GM19467 (cell line): ENCODE data around the gene GREB1.

Source experiments
- ATAC-seq: cut with Tn5 transposase; IDR thresholded peaks from one replicate; pipeline ENCODE4 v1.9.1; 2021; ENCODE audit warnings: mild to moderate bottlenecking, moderate library complexity; ENCODE audit not compliant: unreplicated experiment

GREB1 gene

DNA sequence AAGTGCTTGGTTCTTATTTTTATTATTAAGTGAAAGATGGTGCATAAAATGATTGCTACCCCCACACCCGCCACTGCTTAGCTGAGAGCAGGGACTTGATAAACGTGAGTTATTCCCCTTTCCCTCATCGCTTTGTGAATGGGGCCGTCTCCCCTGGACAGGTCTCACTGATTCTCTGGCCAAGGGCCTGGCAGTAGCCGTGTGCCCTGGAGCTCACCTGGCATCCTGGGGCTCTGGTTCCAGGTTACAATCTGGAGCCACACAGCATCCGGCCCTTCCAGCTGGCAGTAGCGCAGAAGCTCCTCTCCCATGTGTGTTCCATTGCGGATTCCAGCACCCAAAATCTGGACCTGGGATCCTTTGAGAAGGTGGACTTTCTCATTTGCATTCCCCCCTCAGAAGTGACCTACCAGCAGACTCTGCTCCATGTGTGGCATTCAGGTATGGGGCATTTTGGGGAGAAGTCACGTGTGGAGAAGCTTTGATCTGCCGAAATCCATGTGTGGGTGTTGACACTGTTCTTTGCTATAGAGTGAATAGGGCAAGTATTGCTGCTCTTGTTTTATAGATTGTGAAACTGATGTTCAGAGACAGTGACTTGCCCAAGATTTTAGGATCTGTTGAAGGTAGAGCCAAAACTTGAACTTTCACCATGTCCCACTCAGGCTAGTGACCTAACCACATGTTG, 63.8 kb downstream of the GREB1 start:
- no peak for ATAC-seq

DNA sequence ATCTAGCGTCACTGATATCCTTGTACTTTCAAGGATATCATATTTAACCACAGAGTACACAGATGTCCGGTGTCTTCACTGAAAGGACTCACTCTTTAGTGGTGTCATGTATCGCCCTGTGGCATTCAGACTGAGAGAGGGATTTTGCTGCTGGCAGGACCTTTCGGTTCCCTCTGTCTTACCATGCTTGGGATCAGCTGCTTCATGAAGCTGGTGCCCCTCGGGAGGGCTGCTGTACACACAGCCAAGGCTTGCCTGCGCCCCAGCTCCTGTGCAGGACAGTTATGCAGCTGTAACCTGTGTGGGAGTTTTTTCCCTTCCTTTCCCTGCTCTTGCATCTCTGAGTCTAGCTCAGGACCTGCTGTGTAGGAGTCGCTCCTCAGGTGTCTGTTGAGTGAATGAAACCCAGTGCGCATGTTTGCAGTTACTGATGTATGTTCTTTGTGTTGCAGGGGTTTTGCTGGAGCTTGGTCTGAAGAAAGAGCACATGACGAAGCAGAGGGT, 64.4 kb downstream of the GREB1 start:
- ATAC-seq: no peak

DNA sequence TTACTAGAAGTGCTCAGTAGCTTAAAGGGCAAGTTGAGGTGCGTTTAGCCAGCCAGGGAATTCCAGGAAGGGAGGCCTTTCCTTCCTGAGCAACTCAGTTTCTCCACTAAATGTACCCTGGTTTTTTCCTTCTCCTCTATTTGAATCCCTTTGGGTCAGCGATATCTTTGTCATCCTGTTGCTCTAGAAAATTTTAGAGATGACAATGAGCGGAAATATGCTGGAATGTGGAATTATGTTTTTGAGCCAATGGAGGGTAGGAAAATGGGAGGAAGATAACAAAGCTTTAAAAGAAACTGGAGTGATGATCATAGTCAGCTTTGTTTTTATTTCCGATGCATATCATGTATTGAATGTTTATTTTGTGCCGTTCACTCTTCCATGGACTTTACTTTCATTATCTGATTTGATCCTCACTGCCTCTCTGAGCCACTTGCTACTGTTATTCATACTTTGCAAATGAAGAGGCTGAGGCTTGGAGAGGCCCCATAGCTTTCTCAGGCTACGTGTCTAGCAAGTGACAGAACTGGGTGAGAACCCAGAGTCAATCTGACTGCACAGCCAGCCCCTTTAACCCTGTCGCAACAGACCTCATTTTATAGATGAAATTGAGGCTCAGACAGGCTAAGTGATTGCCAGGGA, 68.8 kb downstream of the GREB1 start:
- ATAC-seq: no peak

DNA sequence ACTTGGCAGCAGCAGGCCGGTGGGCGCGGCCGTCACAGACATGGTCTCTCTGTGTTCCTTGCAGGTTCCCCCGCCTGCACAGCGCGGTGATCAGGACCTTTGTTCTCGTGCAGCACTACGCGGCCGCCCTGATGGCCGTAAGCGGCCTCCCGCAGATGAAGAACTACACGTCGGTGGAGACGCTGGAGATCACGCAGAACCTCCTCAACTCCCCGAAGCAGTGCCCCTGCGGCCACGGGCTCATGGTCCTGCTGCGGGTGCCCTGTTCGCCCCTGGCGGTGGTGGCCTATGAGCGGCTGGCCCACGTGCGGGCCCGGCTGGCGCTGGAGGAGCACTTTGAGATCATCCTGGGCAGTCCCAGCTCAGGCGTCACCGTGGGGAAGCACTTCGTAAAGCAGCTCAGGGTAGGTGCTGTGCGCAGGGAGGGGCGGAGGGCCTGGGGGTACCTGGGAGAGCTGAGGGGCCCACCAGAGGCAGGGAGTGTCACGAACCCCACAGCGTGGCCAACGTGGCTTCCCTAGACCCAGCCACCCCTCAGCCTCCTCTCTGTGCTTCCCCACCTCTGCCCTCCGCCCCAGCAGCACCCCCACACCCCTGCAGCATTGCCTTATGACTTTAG, 76.9 kb downstream of the GREB1 start:
- no peak for ATAC-seq

DNA sequence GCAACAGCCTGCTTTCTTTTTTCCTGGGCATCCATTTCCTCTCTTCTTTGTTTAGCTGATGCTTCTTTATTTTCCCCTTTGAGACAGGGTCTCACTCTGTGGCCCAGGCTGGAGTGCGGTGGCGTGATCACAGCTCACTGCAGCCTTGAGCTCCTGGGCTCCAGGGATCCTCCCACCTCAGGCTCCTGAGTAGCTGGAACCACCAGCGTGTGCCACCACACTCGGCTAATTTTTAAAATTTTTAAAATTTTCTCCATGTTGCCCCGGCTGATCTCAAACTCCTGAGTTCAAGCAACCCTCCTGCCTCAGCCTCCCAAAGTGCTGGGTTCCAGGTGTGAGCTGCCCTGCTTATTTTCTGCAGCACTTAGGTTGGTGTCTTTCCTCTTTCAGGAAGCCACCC, 77.4 kb downstream of the GREB1 start:
- ATAC-seq: no peak

DNA sequence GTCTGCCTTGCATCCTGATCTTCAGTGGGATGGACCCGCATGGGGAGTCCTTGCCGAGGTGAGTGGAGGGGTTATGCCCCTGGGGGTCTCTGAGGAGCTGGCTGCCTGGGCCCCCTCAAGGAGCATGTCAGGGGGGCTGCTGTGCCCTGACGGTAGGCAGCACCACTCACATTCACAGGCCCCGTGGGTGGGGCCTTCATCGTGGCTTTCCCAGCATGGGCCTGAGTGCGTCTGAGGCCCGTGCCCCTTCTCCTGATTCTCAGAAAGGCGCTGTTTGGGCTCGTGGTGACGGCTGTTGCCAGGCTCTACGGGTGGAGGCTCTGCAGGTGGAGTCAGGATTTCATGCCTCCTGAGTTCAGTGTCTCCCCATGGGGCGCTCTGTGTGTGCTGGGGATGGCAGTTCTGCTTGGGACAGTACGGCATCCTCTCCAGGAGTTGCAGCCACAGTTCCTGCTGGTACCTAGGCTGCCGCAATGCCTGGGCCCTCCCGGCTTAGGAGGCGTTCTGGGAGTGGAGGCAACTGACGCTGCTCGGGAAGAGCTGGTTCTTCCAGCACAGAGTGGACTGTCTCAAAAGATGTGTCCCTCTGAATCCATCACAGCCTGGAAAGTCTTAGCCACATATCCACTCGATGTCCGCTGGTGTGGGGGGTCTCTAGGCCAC, 78.8 kb downstream of the GREB1 start:
- no peak for ATAC-seq

DNA sequence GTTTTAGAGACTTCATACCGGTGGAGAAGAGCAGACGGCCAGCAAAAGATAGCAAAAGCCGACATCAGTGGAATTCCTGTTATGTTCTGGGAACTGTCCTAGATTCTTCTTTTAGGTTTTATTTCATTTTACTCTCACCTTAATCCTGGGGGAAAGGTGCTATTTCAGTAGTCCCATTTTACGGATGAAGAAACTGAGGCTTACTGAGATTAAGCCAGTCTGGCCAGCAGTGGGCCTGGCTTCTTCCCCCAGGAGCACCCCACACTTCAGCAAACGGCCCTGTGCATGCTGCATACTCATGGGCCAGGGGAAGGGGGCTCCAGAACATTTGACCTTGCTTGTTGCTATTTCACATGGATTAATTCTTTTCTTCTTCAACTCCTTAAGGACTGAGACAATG, 79.5 kb downstream of the GREB1 start:
- ATAC-seq: no peak

DNA sequence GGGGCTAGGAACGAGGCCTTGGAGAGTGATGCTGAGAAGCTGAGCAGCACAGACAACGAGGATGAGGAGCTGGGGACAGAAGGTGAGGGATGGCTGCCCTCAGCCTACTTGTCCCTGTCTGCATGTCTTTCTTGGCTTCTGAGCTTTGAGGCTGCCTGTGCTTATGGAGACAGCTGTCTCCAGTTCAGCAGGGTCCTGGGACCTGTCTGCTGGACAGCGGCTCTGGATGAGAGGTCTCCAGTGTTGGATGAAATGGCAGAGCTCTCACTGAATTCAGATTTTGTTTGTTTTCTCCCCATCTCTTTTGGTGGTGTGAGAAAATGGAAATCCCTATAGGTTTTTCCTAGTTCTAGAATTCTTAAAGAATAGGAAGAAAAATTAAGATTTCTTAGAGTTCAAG, 81.4 kb downstream of the GREB1 start:
- ATAC-seq: no peak

DNA sequence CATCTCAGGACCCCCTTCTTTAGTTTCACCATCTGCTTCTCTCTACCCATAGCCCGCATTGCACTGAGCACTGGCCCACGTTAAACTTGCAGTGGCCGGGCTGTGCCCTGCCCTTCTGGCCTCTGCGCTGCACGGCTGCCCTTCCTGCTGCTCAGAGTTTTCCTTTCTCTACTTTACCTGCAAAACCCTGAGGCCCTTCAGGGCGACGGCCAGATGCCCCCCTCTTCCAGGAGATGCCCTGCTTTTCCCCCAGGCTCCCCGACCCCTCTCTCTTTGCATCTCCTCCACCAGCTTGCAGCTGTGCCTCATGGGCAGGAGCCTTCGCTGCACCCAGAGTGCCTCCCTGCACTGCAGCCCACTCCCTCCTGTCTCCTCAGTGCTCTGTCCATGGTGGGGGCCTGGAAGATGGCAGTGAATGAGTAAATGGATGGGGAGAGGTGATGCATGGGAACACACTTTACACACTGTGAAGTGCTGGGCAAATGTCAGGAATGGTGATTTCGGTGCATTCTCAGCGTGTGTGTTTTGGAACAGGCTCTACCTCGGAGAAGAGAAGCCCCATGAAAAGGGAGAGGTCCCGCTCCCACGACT, 82.3 kb downstream of the GREB1 start:
- no peak for ATAC-seq

DNA sequence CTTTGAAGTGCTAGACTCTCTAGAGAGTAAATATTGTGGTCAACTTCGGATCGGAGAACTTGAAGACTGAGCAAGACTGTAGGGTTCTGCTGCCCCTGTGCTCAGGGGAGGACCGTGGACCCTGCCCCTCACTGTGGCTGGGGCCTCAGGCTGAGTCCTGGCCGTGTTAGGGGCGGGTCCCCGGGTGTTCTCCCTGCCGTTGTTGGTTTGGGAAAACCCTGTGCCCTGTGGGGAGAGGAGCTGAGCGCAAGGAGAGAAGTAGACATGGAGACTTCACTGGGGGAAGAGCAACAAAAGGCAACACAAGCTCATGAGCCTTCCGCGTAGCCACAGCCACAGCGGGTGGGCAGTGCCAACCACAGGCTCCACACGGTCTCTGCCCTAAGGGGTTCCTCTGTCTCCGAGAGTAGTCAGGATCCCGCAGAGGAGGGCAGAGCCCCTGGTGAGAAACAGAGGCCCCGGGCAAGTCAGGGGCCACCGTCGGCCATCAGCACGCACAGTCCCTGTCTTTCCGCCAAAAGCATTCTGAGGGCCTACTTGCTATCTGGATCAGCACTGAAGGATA, 83.1 kb downstream of the GREB1 start:
- no peak for ATAC-seq

DNA sequence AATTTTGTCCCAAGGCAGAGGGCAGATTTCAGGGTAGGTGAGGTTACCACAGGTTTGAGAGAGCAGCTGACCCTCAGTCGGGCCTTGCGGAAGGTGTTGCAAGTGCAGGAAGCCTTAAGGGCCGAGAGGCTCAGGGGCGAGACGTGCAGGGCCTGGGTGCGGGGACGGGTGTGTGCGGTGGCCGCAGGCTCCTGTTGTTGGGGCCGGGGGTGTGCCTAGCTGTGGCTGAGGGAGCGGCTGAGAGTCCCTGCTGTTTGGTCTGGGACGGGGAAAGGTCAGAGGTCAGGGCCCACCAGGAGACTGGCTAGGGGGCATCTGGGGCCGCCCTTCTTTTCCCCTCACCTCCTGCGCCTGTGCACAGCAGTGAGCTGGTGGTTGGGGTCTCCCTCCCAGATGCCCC, 83.7 kb downstream of the GREB1 start:
- no peak for ATAC-seq

DNA sequence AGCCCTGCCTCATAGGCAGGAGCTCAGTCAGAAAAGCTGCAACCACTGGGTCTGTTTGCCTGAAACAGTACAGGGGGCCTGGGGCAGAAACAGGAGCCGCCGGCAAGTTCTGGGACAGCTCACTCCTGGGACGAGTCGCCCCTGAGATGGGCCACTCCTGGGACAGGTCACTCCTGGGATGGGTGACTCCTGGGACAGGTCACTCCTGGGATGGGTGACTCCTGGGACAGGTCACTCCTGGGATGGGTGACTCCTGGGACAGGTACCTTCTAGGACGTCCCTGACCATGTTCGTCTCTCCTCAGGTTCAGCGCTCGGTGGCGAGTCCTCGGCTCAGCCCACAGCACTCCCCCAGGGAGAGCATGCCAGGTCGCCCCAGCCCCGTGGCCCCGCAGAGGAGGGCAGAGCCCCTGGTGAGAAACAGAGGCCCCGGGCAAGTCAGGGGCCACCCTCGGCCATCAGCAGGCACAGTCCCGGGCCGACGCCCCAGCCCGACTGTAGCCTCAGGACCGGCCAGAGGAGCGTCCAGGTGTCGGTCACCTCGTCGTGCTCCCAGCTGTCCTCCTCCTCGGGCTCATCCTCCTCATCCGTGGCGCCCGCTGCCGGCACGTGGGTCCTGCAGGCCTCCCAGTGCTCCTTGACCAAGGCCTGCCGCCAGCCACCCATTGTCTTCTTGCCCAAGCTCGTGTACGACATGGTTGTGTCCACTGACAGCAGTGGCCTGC, 84.3 kb downstream of the GREB1 start:
- no peak for ATAC-seq

DNA sequence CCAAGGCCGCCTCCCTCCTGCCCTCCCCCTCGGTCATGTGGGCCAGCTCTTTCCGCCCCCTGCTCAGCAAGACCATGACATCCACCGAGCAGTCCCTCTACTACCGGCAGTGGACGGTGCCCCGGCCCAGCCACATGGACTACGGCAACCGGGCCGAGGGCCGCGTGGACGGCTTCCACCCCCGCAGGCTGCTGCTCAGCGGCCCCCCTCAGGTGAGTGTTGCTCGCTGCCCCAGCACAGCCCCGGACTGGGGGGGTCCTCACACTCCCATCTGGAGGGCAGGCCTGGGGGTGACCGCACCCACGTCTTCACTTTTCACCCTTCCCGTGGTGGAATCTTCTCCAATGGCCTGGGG, 84.8 kb downstream of the GREB1 start:
- no peak for ATAC-seq

DNA sequence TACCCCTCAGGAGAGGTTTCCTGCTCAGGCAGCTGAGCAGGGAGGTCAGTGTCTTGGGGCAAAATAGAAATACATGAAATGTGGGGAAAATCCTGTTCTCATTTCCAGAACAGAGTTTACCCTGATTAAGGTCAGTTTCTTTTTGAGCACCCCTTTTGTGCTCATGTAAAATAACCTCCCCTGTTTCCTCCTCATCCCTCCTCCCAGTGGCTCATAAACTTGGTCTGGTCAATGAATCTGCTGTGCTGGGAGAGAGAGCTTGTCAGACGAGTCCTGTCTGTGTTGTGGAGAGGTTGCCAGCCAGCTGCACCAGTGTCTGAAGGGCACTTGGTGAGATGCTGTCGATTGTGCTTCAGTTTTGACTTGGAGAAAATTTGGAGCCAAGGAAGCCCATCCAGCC, 87.6 kb downstream of the GREB1 start:
- no peak for ATAC-seq

DNA sequence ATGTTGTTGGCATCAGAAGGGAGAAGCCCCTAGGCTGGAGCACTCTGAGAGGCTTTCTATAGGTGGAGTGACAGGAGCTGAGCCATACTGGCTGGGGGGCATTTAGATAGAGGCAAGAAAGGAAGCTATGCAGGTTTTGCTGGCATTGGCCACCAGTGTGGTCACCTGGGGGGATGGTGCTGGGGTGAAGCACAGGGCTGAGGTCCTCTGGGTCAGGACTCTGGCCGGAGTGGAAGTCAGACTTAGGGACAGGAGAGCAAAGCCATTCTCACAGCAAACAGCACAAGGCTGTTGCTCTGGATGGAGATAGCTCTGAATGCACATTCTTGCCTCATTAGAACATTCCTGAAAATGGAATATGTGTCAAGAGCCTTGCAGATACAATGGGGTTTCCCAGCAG, 88.8 kb downstream of the GREB1 start:
- no peak for ATAC-seq

DNA sequence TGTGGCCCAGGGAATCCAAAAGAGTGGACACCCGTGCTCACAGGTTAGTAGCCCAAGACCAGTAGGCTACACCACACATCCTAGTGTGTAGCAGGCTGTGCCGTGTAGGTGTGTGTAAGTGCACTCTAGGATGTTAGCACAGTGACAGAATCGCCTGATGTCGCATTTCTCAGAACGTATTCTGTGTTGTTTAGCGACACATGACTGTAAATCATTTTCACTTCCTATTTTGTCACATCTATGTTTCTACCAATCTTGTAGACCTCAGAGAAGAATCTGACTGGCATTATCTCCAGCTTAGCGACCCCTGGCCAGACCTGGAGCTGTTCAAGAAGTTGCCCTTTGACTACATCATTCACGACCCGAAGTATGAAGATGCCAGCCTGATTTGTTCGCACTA, 91.0 kb downstream of the GREB1 start:
- ATAC-seq: no peak

DNA sequence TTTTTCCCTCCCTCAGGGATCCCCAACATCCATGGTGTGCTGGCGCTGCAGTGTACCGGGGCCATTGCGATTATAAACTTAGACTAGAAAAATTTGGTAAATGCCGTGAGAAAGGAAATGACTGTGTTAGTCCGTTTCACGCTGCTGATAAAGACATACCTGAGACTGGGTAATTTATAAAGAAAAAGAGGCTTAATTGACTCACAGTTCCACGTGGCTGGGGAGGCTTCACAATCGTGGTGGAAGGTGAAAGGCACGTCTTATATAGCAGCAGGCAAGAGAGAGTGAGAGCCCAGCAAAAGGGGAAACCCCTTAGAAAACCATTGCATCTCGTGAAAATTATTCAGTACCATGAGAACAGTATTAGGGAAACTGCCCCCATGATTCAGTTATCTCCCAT, 91.8 kb downstream of the GREB1 start:
- no peak for ATAC-seq

DNA sequence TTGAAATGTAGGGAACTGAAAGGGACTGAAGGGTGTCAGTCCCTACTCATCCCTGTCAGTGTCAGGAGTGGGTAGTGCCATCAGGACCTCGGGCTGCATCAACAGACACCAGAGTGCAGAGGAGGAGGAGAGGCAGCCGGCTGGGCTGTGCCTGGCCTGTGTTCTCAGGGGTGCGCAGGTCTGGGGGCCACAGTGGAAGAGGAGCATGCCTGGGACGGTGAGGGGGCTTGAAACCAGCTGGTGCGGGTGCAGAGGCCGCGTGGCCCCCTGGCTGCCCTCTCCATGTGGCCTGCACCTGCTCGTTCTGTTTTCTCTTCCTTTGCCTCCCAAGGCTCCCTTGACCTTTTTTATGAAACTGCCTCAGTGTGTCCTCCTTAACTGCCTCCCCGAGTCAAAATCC, 94.8 kb downstream of the GREB1 start:
- ATAC-seq: no peak

DNA sequence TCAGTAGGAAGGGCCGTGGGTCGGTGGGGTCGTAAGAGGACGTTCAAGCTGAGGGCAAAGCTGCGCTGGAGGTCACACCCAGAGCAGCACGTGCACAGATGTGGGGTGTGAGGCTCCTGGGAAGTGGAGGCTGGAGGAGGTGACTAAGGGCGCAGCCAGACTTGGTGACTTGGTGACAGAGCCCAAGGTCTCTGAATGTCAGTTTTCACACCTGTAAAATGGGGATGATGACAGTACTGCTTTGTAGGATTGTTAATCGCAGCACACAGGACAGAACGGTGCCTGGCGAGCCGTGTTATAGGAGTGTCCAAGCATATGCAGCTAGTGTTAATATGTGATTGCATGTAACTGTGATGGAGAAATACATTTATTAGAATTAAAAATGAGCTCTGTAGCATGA, 95.4 kb downstream of the GREB1 start:
- ATAC-seq: no peak

DNA sequence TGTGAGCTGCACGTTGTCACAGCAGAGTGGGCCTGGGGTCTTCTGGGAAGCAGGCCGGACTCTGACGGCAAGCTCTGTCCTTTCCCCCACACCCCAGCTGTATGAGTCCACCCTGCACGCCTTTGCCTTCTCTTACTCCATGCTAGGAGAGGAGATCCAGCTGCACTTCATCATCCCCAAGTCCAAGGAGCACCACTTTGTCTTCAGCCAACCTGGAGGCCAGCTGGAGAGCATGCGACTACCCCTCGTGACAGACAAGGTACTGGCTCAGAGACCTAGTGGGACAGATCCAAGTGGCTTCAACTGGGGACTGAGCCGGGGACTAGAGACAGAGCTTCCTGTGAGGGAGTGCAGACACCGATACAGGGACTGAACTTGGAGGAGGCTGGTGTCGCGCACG, 96.0 kb downstream of the GREB1 start:
- no peak for ATAC-seq

DNA sequence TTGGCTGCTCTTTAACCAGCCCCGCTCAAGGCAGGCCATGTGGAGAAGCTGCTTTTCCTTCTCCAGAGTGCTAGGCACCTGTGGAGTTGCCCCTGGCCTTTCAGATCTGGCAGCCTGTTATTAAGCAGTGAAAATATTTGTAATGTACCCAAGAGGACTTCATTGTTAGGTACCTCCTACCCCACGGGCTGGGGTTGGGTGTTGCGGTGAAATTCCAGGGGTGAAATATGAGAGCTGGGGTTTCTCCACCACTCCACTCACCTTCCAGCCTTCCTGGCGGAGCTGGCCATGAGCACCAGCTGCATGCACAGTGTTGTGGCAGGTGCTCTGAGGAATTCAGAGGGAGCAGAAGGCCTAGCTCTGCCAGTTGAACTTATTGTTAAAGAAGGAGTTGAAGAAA, 97.0 kb downstream of the GREB1 start:
- no peak for ATAC-seq
